Caco-2 (cell line): ENCODE measurements around the gene MRPL40. TPM values are rescaled to one million over a fixed set of nuclear protein-coding genes. Genes with fewer than 3 reads are reported as not detected.

Experiments
- BruUV-seq: library from RNA; stranded (reverse); fragments of 400-500 nt; replicated peaks from 2 replicates; lab custom pipeline; 2021; lab: Mats Ljungman, UMichigan
- CTCF ChIA-PET: fragments of 300-600 bp; sonication (Branson Sonifier 250); formaldehyde crosslinking; loops from one replicate; lab custom pipeline; 2022; ENCODE audit warnings: antibody characterized with exemption; lab: Charles Lee
- POLR2A ChIA-PET: fragments of 300-600 bp; sonication (Branson Sonifier 250); formaldehyde crosslinking; loops from one replicate; lab custom pipeline; 2022; ENCODE audit warnings: antibody characterized with exemption; lab: Charles Lee
- DNase-seq, 2 experiments: peaks; one replicate each; pipeline versions ENCODE4 v3.0.0 to v3.0.0-alpha.2; 2020 to 2022
- H3K27me3 ChIP-seq: replicated peaks from 2 replicates; pipeline ENCODE4 v1.6.0; 2011; ENCODE audit warnings: low read length; ENCODE audit not compliant: control insufficient read depth, insufficient read depth
- H3K36me3 ChIP-seq: 2 replicates; pipeline ENCODE4 v1.5.1; 2011; ENCODE audit warnings: low read length; ENCODE audit not compliant: control insufficient read depth, insufficient read depth
- H3K4me1 ChIP-seq: fragments of 250-450 bp; sonication (Bioruptor Pico); 2 replicates; pipeline ENCODE4 v1.5.1; 2020; ENCODE audit warnings: mild to moderate bottlenecking
- H3K4me3 ChIP-seq: 2 replicates; pipeline ENCODE4 v1.5.1; 2011; ENCODE audit warnings: low read depth, mild to moderate bottlenecking, control low read depth, low read length
- H3K9me3 ChIP-seq: fragments of 250-450 bp; sonication (Bioruptor Pico); 2 replicates; pipeline ENCODE4 v1.5.1; 2020; ENCODE audit warnings: mild to moderate bottlenecking, moderate library complexity
- H3K27ac Mint-ChIP-seq: one replicate; pipeline ENCODE4 v1.8.0; 2022; ENCODE audit warnings: mixed read lengths; ENCODE audit not compliant: unreplicated experiment
- H3K27me3 Mint-ChIP-seq: one replicate; pipeline ENCODE4 v1.8.0; 2022; ENCODE audit warnings: mixed read lengths; ENCODE audit not compliant: insufficient read depth, unreplicated experiment
- H3K36me3 Mint-ChIP-seq: one replicate; pipeline ENCODE4 v1.8.0; 2022; ENCODE audit warnings: mild to moderate bottlenecking, mixed read lengths; ENCODE audit not compliant: insufficient read depth, unreplicated experiment
- H3K4me1 Mint-ChIP-seq: one replicate; pipeline ENCODE4 v1.8.0; 2022; ENCODE audit warnings: low read depth, mixed read lengths; ENCODE audit not compliant: unreplicated experiment
- H3K4me3 Mint-ChIP-seq: one replicate; pipeline ENCODE4 v1.8.0; 2022; ENCODE audit warnings: mild to moderate bottlenecking, moderate library complexity, mixed read lengths; ENCODE audit not compliant: unreplicated experiment
- H3K9me3 Mint-ChIP-seq: one replicate; pipeline ENCODE4 v1.8.0; 2022; ENCODE audit warnings: mixed read lengths; ENCODE audit not compliant: unreplicated experiment
- CTCF ChIP-seq, 2 experiments: fragments of 200-600 bp in 1 of 2; IDR thresholded peaks; 1 replicate in 1 of 2; 2 replicates in 1 of 2; pipeline versions ENCODE4 v1.5.1 to v1.8.0; 2011 to 2022; ENCODE audit warnings: antibody characterized with exemption in 1 of 2, control low read depth in 1 of 2, inconsistent platforms in 1 of 2, low read depth in 1 of 2, low read length in 1 of 2, mild to moderate bottlenecking in 1 of 2, moderate library complexity in 1 of 2; ENCODE audit not compliant: insufficient read depth in 1 of 2, severe bottlenecking in 1 of 2, unreplicated experiment in 1 of 2
- intact Hi-C: fragments of 100-400 bp; cut with micrococcal nuclease; formaldehyde crosslinking; loops from one replicate; pipeline ENCODE4 v1.10.0; 2022; ENCODE audit not compliant: unreplicated experiment
- total RNA-seq: library from RNA; stranded (reverse); gene quantifications from 2 replicates; pipeline ENCODE4 v1.2.3, GENCODE V29; 2022

MRPL40 gene
- total RNA-seq, 1 experiment from 2014 or later: 42.7 TPM

- BruUV-seq: no TSS peak
- peak overlapping the region; percentile 64 for H3K4me3 ChIP-seq
- ChIA-PET CTCF (interaction anchor here (1.0 kb wide), 1 partner anchor 10 kb away, joined by 3 read pairs; no protein-coding TSS in a partner anchor), POLR2A (interaction anchor here (0.6 to 1.6 kb wide), 4 partner anchors 9 to 1064 kb away, joined by 3 to 8 read pairs (median 6); partner anchors contain the start of genes C22orf39, CLTCL1 and KLHL22)
- no peaks in the 10 kb centered on the region for H3K9me3 Mint-ChIP-seq
- H3K36me3 Mint-ChIP-seq: peaks cover 36% of the 10 kb centered on the region
- peak overlapping the region; percentile 80 for H3K4me3 Mint-ChIP-seq
- H3K9me3 ChIP-seq: no peaks in the 10 kb centered on the region
- H3K4me1 ChIP-seq: peaks cover 9% of the 10 kb centered on the region; the same call in 1 of the 2 replicates
- H3K27me3 ChIP-seq: no peaks in the 10 kb centered on the region
- no peaks in the 10 kb centered on the region; the same call in 1 of the 2 replicates for H3K36me3 ChIP-seq
- H3K27ac Mint-ChIP-seq: peak overlapping the region; percentile 85
- no peaks in the 10 kb centered on the region for H3K27me3 Mint-ChIP-seq
- peak; percentile 69 to 71 for DNase-seq
- peak in 1 of 2 experiments; percentile 27 for TF ChIP-seq CTCF (IDR thresholded peaks at IDR 0.05; ENCODE audit: insufficient read depth in 1 of 2, low read depth in 1 of 2, low read length in 1 of 2, severe bottlenecking in 1 of 2, unreplicated experiment in 1 of 2)
- intact Hi-C loops: no loop called here
- peaks cover 8% of the 10 kb centered on the region for H3K4me1 Mint-ChIP-seq
Observed at GRCh38 chr22:19430890-19431541, 1.3 kb upstream of the MRPL40 start.

- Histone ChIP-seq H3K27me3 (no peaks in the 10 kb centered on the region), H3K36me3 (no peaks in the 10 kb centered on the region; the same call in 1 of the 2 replicates), H3K9me3 (no peaks in the 10 kb centered on the region), H3K4me1 (peaks cover 9% of the 10 kb centered on the region; the same call in 1 of the 2 replicates), H3K4me3 (peak within 1 kb of the TSS; percentile 64)
- Mint-ChIP-seq H3K9me3 (no peaks in the 10 kb centered on the region), H3K36me3 (peaks cover 36% of the 10 kb centered on the region), H3K4me1 (peaks cover 8% of the 10 kb centered on the region), H3K4me3 (peak within 1 kb of the TSS; percentile 80), H3K27me3 (no peaks in the 10 kb centered on the region), H3K27ac (peak within 1 kb of the TSS; percentile 85)
- peak; percentile 80 to 91 for DNase-seq
- no peak for TF ChIP-seq CTCF (IDR thresholded peaks at IDR 0.05; ENCODE audit: insufficient read depth in 1 of 2, low read depth in 1 of 2, low read length in 1 of 2, severe bottlenecking in 1 of 2, unreplicated experiment in 1 of 2)
- CTCF ChIA-PET: interaction anchor here (0.6 to 1.0 kb wide), 2 partner anchors 11 to 22 kb away, joined by 3 to 4 read pairs; no protein-coding TSS in a partner anchor
- BruUV-seq: no TSS peak
- POLR2A ChIA-PET: interaction anchor here (0.6 to 1.6 kb wide), 4 partner anchors 9 to 140 kb away, joined by 3 to 8 read pairs (median 4); partner anchors contain the start of genes C22orf39, CLTCL1 and UFD1
- intact Hi-C loops: loop anchor here (2.0 kb wide), 2 partner anchors 15 to 47 kb away; partner anchors contain the start of genes C22orf39, CDC45 and UFD1
Observed at GRCh38 chr22:19431649-19432132, 654 bp upstream of the MRPL40 start, which contains the start of gene HIRA. Gene HIRA (minus strand): TSS chr22:19431733. CDS start chr22:19431476, 257 bp downstream.

GRCh38 chr22:19434401-19434800 lies 2.1 kb downstream of the MRPL40 start:
- Histone ChIP-seq H3K9me3 (no peaks in the 10 kb centered on the region), H3K4me1 (peaks cover 9% of the 10 kb centered on the region; the same call in 1 of the 2 replicates), H3K27me3 (no peaks in the 10 kb centered on the region), H3K36me3 (no peaks in the 10 kb centered on the region), H3K4me3 (no peak overlapping the region)
- intact Hi-C loops: no loop called here
- ChIA-PET CTCF (no interaction called here), POLR2A (interaction anchor here (0.7 kb wide), 1 partner anchor 163 kb away, joined by 6 read pairs; no protein-coding TSS in a partner anchor)
- no peak for DNase-seq
- Mint-ChIP-seq H3K4me1 (peaks cover 8% of the 10 kb centered on the region), H3K27ac (no peak overlapping the region), H3K4me3 (no peak overlapping the region), H3K27me3 (no peaks in the 10 kb centered on the region), H3K9me3 (no peaks in the 10 kb centered on the region), H3K36me3 (peaks cover 36% of the 10 kb centered on the region)
- no peak for TF ChIP-seq CTCF (IDR thresholded peaks at IDR 0.05; ENCODE audit: insufficient read depth in 1 of 2, low read depth in 1 of 2, low read length in 1 of 2, severe bottlenecking in 1 of 2, unreplicated experiment in 1 of 2)
- BruUV-seq: no TSS peak
